Measurements from ENCODE around the gene LMOD3. TPM values are rescaled to one million over a fixed set of nuclear protein-coding genes. Genes with fewer than 3 reads are reported as not detected.

The LMOD3 gene
- total RNA-seq, 1 donor from 2014 or later = not detected

GRCh38 chr3:69104586-69104985 is 17.8 kb downstream of the LMOD3 start:
- Mint-ChIP-seq H3K4me3 (no peak overlapping the region), H3K36me3 (peaks cover 13% of the 10 kb centered on the region), H3K27me3 (ENCODE audit: insufficient read depth, low read depth) (no peaks in the 10 kb centered on the region), H3K4me1 (peaks cover 3% of the 10 kb centered on the region), H3K9me3 (no peaks in the 10 kb centered on the region), H3K27ac (no peak overlapping the region)
- H3K9me3 ChIP-seq (ENCODE audit: low read depth) = no peaks in the 10 kb centered on the region
- no peak for DNase-seq (ENCODE audit: low spot score)
- no peak overlapping the region for H3K27ac ChIP-seq
- H3F3A ChIP-seq (ENCODE audit: low read depth) = no peaks in the 10 kb centered on the region
- no peak overlapping the region for H2AFZ ChIP-seq (replicated peaks)
- no peak overlapping the region for H3K4me3 ChIP-seq
- no peaks in the 10 kb centered on the region for H3K4me1 ChIP-seq
- H3K9ac ChIP-seq = no peak overlapping the region
- no peaks in the 10 kb centered on the region for H3K79me2 ChIP-seq (ENCODE audit: low read depth)
- H3K36me3 ChIP-seq = no peaks in the 10 kb centered on the region
- H4K20me1 ChIP-seq (ENCODE audit: low read depth) = no peaks in the 10 kb centered on the region
- TF ChIP-seq EZH2phosphoT487 (IDR thresholded peaks at IDR 0.05) = no peak
- TF ChIP-seq CTCF (IDR thresholded peaks at IDR 0.05) = no peak
- no peak for TF ChIP-seq EZH2 (IDR thresholded peaks at IDR 0.05)
- H3K4me2 ChIP-seq = no peak overlapping the region
- H3K27me3 ChIP-seq = no peaks in the 10 kb centered on the region

GRCh38 chr3:69103123-69103522 is 19.3 kb downstream of the LMOD3 start:
- H3K9ac ChIP-seq = no peak overlapping the region
- H3K9me3 ChIP-seq (ENCODE audit: low read depth) = no peaks in the 10 kb centered on the region
- no peaks in the 10 kb centered on the region for H3F3A ChIP-seq (ENCODE audit: low read depth)
- H4K20me1 ChIP-seq (ENCODE audit: low read depth) = no peaks in the 10 kb centered on the region
- Mint-ChIP-seq H3K4me1 (peaks cover 3% of the 10 kb centered on the region), H3K36me3 (peaks cover 13% of the 10 kb centered on the region), H3K27me3 (ENCODE audit: insufficient read depth, low read depth) (no peaks in the 10 kb centered on the region), H3K9me3 (no peaks in the 10 kb centered on the region), H3K4me3 (no peak overlapping the region), H3K27ac (no peak overlapping the region)
- no peak for DNase-seq (ENCODE audit: low spot score)
- no peaks in the 10 kb centered on the region for H3K79me2 ChIP-seq (ENCODE audit: low read depth)
- no peak overlapping the region for H2AFZ ChIP-seq (replicated peaks)
- H3K4me3 ChIP-seq = no peak overlapping the region
- no peaks in the 10 kb centered on the region for H3K36me3 ChIP-seq
- H3K27me3 ChIP-seq = no peaks in the 10 kb centered on the region
- no peak for TF ChIP-seq CTCF (IDR thresholded peaks at IDR 0.05)
- TF ChIP-seq EZH2phosphoT487 (IDR thresholded peaks at IDR 0.05) = no peak
- no peak for TF ChIP-seq EZH2 (IDR thresholded peaks at IDR 0.05)
- H3K4me2 ChIP-seq = no peak overlapping the region
- H3K27ac ChIP-seq = no peak overlapping the region
- no peaks in the 10 kb centered on the region for H3K4me1 ChIP-seq

- Histone ChIP-seq H3K27me3 (no peaks in the 10 kb centered on the region), H3K27ac (no peak overlapping the region), H3K79me2 (ENCODE audit: low read depth) (no peaks in the 10 kb centered on the region), H3K36me3 (no peaks in the 10 kb centered on the region), H3F3A (ENCODE audit: low read depth) (no peaks in the 10 kb centered on the region), H3K4me1 (no peaks in the 10 kb centered on the region), H3K4me3 (no peak overlapping the region), H3K9me3 (ENCODE audit: low read depth) (no peaks in the 10 kb centered on the region), H3K9ac (no peak overlapping the region), H4K20me1 (ENCODE audit: low read depth) (no peaks in the 10 kb centered on the region), H3K4me2 (no peak overlapping the region), H2AFZ (replicated peaks) (no peak overlapping the region)
- TF ChIP-seq EZH2 (IDR thresholded peaks at IDR 0.05) (no peak), EZH2phosphoT487 (IDR thresholded peaks at IDR 0.05) (no peak), CTCF (IDR thresholded peaks at IDR 0.05) (no peak)
- Mint-ChIP-seq H3K9me3 (no peaks in the 10 kb centered on the region), H3K36me3 (peaks cover 13% of the 10 kb centered on the region), H3K27me3 (ENCODE audit: insufficient read depth, low read depth) (no peaks in the 10 kb centered on the region), H3K4me1 (no peaks in the 10 kb centered on the region), H3K27ac (no peak overlapping the region), H3K4me3 (no peak overlapping the region)
- no peak for DNase-seq (ENCODE audit: low spot score)
These were observed 20.0 kb downstream of the LMOD3 start for GRCh38 chr3:69102384-69102783.
